ENCODE data around the gene PIP4K2A.

The PIP4K2A gene

GRCh38 chr10:22612318-22612717 lies 102.1 kb downstream of the PIP4K2A start:
- Histone ChIP-seq H3K4me1 (ENCODE audit: control insufficient read depth, insufficient read depth, low read length) (peaks cover 12% of the 10 kb centered on the region), H3K36me3 (ENCODE audit: insufficient read depth, low read length) (peaks cover 3% of the 10 kb centered on the region), H3K27me3 (ENCODE audit: control insufficient read depth, insufficient read depth, low read length) (no peaks in the 10 kb centered on the region), H3K4me2 (ENCODE audit: low read length) (no peak overlapping the region), H3K4me3 (ENCODE audit: low read length) (no peak overlapping the region), H3K9ac (ENCODE audit: low read depth, low read length) (no peak overlapping the region), H3K9me3 (replicated peaks; ENCODE audit: low read length) (no peaks in the 10 kb centered on the region)

GRCh38 chr10:22611425-22612115 lies 102.8 kb downstream of the PIP4K2A start:
- H3K27me3 ChIP-seq (ENCODE audit: control insufficient read depth, insufficient read depth, low read length): no peaks in the 10 kb centered on the region
- no peak overlapping the region for H3K9ac ChIP-seq (ENCODE audit: low read depth, low read length)
- H3K4me3 ChIP-seq (ENCODE audit: low read length): no peak overlapping the region
- H3K9me3 ChIP-seq (replicated peaks; ENCODE audit: low read length): no peaks in the 10 kb centered on the region
- peaks cover 3% of the 10 kb centered on the region for H3K36me3 ChIP-seq (ENCODE audit: insufficient read depth, low read length)
- H3K4me2 ChIP-seq (ENCODE audit: low read length): no peak overlapping the region
- peaks cover 16% of the 10 kb centered on the region for H3K4me1 ChIP-seq (ENCODE audit: control insufficient read depth, insufficient read depth, low read length)

GRCh38 chr10:22610610-22611009 lies 103.8 kb downstream of the PIP4K2A start:
- H3K4me2 ChIP-seq (ENCODE audit: low read length): no peak overlapping the region
- peaks cover 16% of the 10 kb centered on the region for H3K4me1 ChIP-seq (ENCODE audit: control insufficient read depth, insufficient read depth, low read length)
- H3K36me3 ChIP-seq (ENCODE audit: insufficient read depth, low read length): peaks cover 3% of the 10 kb centered on the region
- no peaks in the 10 kb centered on the region for H3K9me3 ChIP-seq (replicated peaks; ENCODE audit: low read length)
- no peaks in the 10 kb centered on the region for H3K27me3 ChIP-seq (ENCODE audit: control insufficient read depth, insufficient read depth, low read length)
- no peak overlapping the region for H3K9ac ChIP-seq (ENCODE audit: low read depth, low read length)
- H3K4me3 ChIP-seq (ENCODE audit: low read length): no peak overlapping the region

GRCh38 chr10:22609719-22610465 lies 104.5 kb downstream of the PIP4K2A start:
- peaks cover 3% of the 10 kb centered on the region for H3K36me3 ChIP-seq (ENCODE audit: insufficient read depth, low read length)
- H3K4me1 ChIP-seq (ENCODE audit: control insufficient read depth, insufficient read depth, low read length): peaks cover 17% of the 10 kb centered on the region
- H3K4me2 ChIP-seq (ENCODE audit: low read length): no peak overlapping the region
- no peaks in the 10 kb centered on the region for H3K9me3 ChIP-seq (replicated peaks; ENCODE audit: low read length)
- H3K9ac ChIP-seq (ENCODE audit: low read depth, low read length): no peak overlapping the region
- H3K4me3 ChIP-seq (ENCODE audit: low read length): no peak overlapping the region
- no peaks in the 10 kb centered on the region for H3K27me3 ChIP-seq (ENCODE audit: control insufficient read depth, insufficient read depth, low read length)

- Histone ChIP-seq H3K4me1 (ENCODE audit: control insufficient read depth, insufficient read depth, low read length) (peaks cover 17% of the 10 kb centered on the region), H3K36me3 (ENCODE audit: insufficient read depth, low read length) (peaks cover 3% of the 10 kb centered on the region), H3K9me3 (replicated peaks; ENCODE audit: low read length) (no peaks in the 10 kb centered on the region), H3K4me2 (ENCODE audit: low read length) (no peak overlapping the region), H3K27me3 (ENCODE audit: control insufficient read depth, insufficient read depth, low read length) (no peaks in the 10 kb centered on the region), H3K4me3 (ENCODE audit: low read length) (no peak overlapping the region), H3K9ac (ENCODE audit: low read depth, low read length) (no peak overlapping the region)
Measured at GRCh38 chr10:22609251-22609650, 105.1 kb downstream of the PIP4K2A start.

GRCh38 chr10:22607261-22607660 lies 107.1 kb downstream of the PIP4K2A start:
- H3K36me3 ChIP-seq (ENCODE audit: insufficient read depth, low read length): peaks cover 3% of the 10 kb centered on the region
- no peaks in the 10 kb centered on the region for H3K9me3 ChIP-seq (replicated peaks; ENCODE audit: low read length)
- H3K4me2 ChIP-seq (ENCODE audit: low read length): no peak overlapping the region
- no peak overlapping the region for H3K9ac ChIP-seq (ENCODE audit: low read depth, low read length)
- H3K27me3 ChIP-seq (ENCODE audit: control insufficient read depth, insufficient read depth, low read length): no peaks in the 10 kb centered on the region
- H3K4me1 ChIP-seq (ENCODE audit: control insufficient read depth, insufficient read depth, low read length): peaks cover 17% of the 10 kb centered on the region
- H3K4me3 ChIP-seq (ENCODE audit: low read length): no peak overlapping the region

- Histone ChIP-seq H3K9ac (ENCODE audit: low read depth, low read length) (no peak overlapping the region), H3K4me3 (ENCODE audit: low read length) (no peak overlapping the region), H3K27me3 (ENCODE audit: control insufficient read depth, insufficient read depth, low read length) (no peaks in the 10 kb centered on the region)
Measured at GRCh38 chr10:22606164-22606614, 108.2 kb downstream of the PIP4K2A start.

GRCh38 chr10:22605168-22605567 lies 109.2 kb downstream of the PIP4K2A start:
- no peak overlapping the region for H3K4me2 ChIP-seq (ENCODE audit: low read length)
- no peaks in the 10 kb centered on the region for H3K9me3 ChIP-seq (replicated peaks; ENCODE audit: low read length)
- no peak overlapping the region for H3K4me3 ChIP-seq (ENCODE audit: low read length)
- H3K27me3 ChIP-seq (ENCODE audit: control insufficient read depth, insufficient read depth, low read length): no peaks in the 10 kb centered on the region
- peaks cover 3% of the 10 kb centered on the region for H3K36me3 ChIP-seq (ENCODE audit: insufficient read depth, low read length)
- peaks cover 17% of the 10 kb centered on the region for H3K4me1 ChIP-seq (ENCODE audit: control insufficient read depth, insufficient read depth, low read length)
- no peak overlapping the region for H3K9ac ChIP-seq (ENCODE audit: low read depth, low read length)

More at GRCh38 chr10:22606164-22606614, 108.2 kb downstream of the PIP4K2A start:
- Histone ChIP-seq H3K4me2 (ENCODE audit: low read length) (no peak overlapping the region), H3K4me1 (ENCODE audit: control insufficient read depth, insufficient read depth, low read length) (peaks cover 17% of the 10 kb centered on the region), H3K9me3 (replicated peaks; ENCODE audit: low read length) (no peaks in the 10 kb centered on the region), H3K36me3 (ENCODE audit: insufficient read depth, low read length) (peaks cover 3% of the 10 kb centered on the region)

GRCh38 chr10:22604344-22605126 lies 109.8 kb downstream of the PIP4K2A start:
- no peak overlapping the region for H3K4me2 ChIP-seq (ENCODE audit: low read length)
- peaks cover 3% of the 10 kb centered on the region for H3K36me3 ChIP-seq (ENCODE audit: insufficient read depth, low read length)
- no peaks in the 10 kb centered on the region for H3K27me3 ChIP-seq (ENCODE audit: control insufficient read depth, insufficient read depth, low read length)
- H3K4me3 ChIP-seq (ENCODE audit: low read length): no peak overlapping the region
- no peak overlapping the region for H3K9ac ChIP-seq (ENCODE audit: low read depth, low read length)
- H3K4me1 ChIP-seq (ENCODE audit: control insufficient read depth, insufficient read depth, low read length): peaks cover 21% of the 10 kb centered on the region
- no peaks in the 10 kb centered on the region for H3K9me3 ChIP-seq (replicated peaks; ENCODE audit: low read length)

GRCh38 chr10:22603581-22603980 lies 110.8 kb downstream of the PIP4K2A start:
- Histone ChIP-seq H3K36me3 (ENCODE audit: insufficient read depth, low read length) (no peaks in the 10 kb centered on the region), H3K4me1 (ENCODE audit: control insufficient read depth, insufficient read depth, low read length) (peaks cover 29% of the 10 kb centered on the region), H3K9ac (ENCODE audit: low read depth, low read length) (no peak overlapping the region), H3K4me2 (ENCODE audit: low read length) (no peak overlapping the region), H3K4me3 (ENCODE audit: low read length) (no peak overlapping the region), H3K9me3 (replicated peaks; ENCODE audit: low read length) (no peaks in the 10 kb centered on the region), H3K27me3 (ENCODE audit: control insufficient read depth, insufficient read depth, low read length) (no peaks in the 10 kb centered on the region)

- H3K36me3 ChIP-seq (ENCODE audit: insufficient read depth, low read length): no peaks in the 10 kb centered on the region
- H3K4me1 ChIP-seq (ENCODE audit: control insufficient read depth, insufficient read depth, low read length): peaks cover 27% of the 10 kb centered on the region
- no peaks in the 10 kb centered on the region for H3K9me3 ChIP-seq (replicated peaks; ENCODE audit: low read length)
- no peak overlapping the region for H3K9ac ChIP-seq (ENCODE audit: low read depth, low read length)
- H3K4me2 ChIP-seq (ENCODE audit: low read length): no peak overlapping the region
- no peaks in the 10 kb centered on the region for H3K27me3 ChIP-seq (ENCODE audit: control insufficient read depth, insufficient read depth, low read length)
- H3K4me3 ChIP-seq (ENCODE audit: low read length): no peak overlapping the region
Measured at GRCh38 chr10:22601618-22602017, 112.8 kb downstream of the PIP4K2A start.

Data from skeletal muscle satellite cell (primary cell).